HG03103 (cell line): ENCODE data around the gene ORM1.
"Not testable (repeated sequence)": the region's sequence is repeated elsewhere in the genome, so short reads cannot be mapped to it uniquely, and the experiment has no call there.

Source experiments
- ATAC-seq: cut with Tn5 transposase; IDR thresholded peaks from one replicate; pipeline ENCODE4 v1.9.1; 2021; ENCODE audit warnings: low read depth; ENCODE audit not compliant: unreplicated experiment

The ORM1 gene

DNA sequence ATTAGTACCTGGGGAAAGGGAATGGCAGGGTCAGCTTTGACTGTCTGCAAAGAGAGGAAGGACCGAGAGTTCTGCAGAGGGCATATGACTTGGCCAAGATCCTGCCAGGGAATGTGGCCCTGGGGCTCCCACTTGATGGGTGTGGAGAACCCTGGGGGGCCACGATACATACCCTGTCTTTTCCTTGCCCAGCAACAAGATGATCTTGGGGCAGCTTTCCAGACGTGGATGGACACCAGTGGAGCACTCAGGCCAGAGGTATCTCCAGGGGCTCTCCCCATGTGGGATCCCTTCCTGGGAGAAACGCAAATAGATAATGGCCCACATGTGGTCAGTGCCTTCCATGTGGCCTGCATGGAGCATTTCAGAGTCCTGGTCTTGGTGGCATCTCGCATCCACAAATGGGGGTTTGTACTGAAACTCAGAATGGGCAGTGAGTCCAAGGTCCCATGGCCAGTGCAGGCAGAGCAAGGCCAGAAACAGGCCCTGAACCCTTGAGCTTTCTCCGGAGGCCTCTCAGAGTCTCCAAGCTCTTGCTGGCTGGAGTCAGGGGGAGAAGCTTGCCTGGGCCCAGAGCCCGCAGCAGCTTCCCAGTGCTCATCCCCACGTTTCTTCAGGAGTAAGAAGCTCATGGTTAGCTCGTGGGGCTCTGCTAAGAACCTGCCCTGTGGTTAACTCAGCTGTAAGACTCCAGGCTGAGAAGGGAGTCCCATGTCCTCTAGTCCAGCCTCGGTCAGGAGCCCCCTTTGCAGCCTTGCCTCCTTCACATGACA, 18.3 kb upstream of the ORM1 start:
- ATAC-seq = no peak

- ATAC-seq = no peak
These were observed 15.0 kb upstream of the ORM1 start for GRCh38 chr9:114307899-114308267.

- no peak for ATAC-seq
These were observed 14.4 kb upstream of the ORM1 start for GRCh38 chr9:114308361-114308950.

- ATAC-seq = no peak
These were observed 13.8 kb upstream of the ORM1 start for GRCh38 chr9:114309096-114309495.

DNA sequence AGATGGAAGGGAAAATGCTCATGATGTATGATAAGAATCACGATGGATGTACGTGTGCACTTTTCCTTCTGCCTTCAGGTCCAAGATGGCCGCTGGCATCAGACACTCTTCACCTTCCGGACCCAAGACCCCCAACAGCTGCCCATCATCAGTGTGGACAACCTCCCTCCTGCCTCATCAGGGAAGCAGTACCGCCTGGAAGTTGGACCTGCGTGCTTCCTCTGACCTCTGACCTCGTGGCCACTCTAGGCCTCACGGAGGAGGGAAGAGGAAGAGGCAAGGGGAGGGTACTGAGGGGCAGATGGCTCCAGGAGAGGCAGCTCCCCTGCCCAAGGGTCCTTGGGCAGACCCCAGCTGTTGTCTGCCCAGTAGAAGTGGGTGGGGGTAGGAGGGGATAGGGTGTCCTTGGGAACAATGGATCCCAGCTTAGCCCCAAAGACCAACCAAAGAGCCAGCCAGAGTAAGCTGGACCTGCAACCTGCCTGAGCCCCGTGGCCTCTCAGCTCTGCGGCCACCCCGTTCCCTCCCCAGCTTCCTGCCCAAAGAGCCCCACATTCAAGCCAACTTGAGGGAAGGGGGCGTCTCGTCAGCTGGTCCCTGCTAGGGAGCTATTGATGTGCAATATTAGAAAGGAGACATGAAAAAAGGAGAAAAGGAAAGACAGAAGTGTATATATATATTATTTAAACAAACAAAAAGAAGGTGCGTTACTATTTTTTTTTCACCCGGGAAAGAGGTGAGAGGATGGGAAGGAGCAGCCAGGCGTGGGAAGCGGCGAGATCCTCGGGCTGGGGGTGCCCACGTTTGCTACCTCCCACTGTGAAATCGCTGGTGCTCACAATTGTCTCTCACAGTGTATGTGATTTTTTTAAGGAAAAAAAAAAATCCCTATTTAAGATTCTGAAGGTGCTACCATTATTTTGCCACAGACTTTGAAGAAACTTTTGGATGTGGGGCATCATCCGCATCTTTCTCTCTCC, 12.1 kb upstream of the ORM1 start:
- ATAC-seq = no peak

GRCh38 chr9:114311571-114312512, 11.1 kb upstream of the ORM1 start:
- no peak for ATAC-seq

DNA sequence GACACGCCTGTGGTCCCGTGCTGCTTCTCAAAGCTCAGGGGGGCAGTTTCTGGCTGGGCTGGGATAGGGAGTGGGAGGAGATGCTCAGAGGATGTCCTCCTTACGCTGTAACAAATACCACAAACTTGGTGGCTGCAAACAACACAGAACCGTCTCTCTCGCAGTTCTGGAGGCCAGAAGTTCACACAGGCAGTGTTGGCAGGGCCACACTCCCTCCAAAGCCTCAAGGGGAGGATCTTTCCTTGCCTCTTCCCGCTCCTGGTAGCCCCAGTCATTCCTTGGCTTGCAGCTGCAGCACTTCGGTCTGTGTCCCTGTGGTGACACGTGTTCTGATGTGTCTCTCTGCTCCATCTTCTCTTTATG, 10.4 kb upstream of the ORM1 start:
- ATAC-seq = no peak

- ATAC-seq = no peak
These were observed 9.7 kb upstream of the ORM1 start for GRCh38 chr9:114313186-114313585.

- ATAC-seq = no peak
These were observed 8.5 kb upstream of the ORM1 start for GRCh38 chr9:114314256-114314867.

DNA sequence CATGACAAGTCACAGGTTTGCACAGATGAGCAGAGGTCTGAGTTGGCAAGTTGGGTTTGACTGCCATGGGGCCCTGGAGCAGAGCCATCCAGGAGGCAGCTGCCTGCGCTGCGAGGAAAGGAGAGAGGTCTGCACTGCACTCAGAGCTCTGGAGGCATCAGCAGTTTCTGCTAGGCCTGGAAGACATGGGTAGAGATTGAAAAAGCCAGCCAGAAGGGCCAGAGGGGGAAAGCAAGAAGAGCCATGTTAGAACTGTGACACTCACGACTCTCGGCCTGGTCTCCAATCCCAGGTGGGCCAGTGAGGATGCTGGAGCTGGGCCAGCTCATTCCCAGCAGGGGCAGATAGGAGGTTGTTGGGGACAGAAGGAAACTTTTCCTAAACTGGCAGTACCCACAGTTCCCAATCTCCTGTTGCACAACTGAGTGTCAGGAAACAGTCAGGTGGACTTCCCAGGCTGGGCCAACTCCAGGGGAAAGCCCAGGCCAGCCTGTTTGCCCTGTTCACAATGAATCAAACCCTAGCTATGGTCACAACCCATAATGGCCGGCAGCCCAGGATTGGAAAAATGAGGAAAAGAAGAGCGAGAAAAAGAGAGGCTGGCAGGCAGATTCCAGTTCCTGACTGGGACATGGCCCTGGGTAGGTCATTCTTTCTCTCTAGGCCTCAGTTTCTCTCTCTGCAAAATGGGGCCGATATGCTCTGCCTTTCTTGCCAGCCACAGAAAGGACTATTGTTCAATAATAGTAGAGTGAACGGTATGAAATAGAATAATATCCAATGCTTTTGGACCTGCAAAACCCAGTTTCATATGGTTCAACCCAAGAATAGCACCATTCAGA, 7.8 kb upstream of the ORM1 start:
- ATAC-seq = no peak

DNA sequence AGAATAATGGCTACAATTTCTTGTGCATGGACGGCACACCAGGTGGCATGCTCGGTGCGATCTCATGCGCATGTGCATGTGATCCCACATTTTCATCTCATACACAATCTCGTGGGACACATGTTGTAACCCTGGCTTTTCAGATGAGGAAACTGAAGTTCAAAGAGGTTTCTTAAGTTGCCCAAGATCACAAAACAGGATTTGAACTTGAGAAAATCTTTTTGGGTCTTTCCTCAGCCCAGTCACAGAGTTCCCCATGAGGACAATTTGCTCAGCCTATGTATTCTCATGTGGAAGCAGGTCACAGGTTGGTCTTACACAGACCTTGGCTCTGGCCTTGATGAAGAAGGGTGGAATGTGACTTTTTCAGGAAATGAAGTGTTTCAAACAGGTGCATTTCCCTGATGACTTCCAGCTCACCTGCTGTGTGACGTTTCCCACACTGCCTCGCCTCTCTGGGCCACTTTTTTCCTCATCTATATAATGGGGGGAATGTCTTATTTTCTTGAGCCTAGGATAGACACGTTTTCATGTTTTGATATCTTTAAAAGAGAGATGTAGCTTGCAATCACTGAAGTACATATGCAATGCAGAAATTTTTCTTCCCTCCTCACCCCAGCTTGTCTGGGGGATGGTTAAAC, 7.1 kb upstream of the ORM1 start:
- no peak for ATAC-seq

DNA sequence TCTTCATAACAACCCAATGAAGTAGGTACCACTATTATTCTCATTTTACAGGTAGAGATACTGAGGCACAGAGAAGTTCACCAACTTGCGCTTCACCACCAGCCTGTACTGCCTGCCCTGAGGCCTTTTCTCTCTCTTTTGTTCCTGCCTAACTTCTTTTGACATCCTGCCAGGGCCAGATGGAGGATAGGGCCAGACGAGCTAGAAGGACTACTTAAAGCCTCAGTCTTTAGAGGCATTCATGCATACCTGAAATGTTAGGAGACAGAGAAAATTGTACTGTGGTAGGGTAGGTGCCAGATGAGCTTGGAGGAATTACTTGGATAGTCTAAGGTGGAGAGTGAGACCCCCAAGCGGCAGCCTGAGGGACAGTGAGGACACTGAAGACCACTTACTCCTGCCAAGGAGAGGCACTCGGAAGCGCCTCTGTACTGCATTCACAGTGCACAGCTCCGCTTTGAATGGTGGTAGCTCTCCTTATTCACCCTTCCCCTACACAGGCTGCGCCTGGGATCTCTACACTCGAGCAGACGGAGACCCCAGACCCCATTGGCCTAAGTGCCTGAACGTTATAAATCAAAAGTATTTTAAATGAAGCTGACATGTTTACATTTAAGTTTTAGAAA, 6.2 kb upstream of the ORM1 start:
- no peak for ATAC-seq

DNA sequence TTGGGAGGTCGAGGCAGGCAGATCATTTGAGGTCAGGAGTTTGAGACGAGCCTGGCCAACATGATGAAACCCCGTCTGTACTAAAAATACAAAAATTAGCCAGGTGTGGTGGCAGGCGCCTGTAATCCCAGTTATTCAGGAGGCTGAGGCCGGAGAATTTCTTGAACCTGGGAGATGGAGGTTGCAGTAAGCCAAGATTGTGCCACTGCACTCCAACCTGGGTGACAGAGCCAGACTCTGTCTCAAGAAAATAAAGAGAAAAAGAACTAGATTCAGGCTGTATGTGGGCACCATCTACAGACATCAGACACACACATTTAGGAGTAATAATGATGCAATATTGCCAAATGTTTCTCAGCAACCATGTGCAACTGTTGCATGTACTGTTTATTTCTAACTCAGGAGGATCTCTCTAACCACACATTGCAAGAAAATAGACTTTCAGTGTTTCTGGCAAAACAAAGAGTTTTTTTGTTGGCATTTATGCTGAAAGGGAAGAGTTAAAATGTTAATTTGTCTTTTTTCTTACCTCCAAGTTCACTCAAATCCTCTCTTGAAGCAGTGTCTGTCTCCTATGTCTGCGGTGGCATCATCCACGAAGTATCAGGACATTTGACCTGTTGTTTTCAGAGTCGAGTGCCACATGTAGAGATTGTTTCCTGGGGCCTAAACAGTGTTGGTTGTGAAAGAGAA, 5.1 kb upstream of the ORM1 start:
- ATAC-seq = no peak

GRCh38 chr9:114318416-114318815, 4.5 kb upstream of the ORM1 start:
- no peak for ATAC-seq

DNA sequence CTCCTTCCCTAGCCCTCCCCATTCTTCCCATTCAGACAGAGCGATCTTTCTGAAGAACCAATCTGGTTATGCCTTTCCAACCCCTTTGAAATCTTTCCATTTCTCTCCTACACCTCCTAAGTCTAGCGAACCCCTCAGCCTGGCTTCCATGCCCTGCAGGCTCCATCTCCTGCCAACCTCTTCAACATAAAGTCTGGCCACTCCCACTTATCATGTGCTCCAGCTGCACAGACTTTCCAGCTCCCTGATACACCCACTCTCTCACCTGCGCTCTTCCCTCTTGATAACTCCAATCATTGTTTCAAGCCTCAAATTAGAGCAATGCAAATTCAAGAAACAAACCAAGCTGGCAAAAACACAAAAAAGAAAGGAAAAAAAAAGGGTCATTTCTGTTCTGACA, 3.8 kb upstream of the ORM1 start:
- ATAC-seq = no peak

DNA sequence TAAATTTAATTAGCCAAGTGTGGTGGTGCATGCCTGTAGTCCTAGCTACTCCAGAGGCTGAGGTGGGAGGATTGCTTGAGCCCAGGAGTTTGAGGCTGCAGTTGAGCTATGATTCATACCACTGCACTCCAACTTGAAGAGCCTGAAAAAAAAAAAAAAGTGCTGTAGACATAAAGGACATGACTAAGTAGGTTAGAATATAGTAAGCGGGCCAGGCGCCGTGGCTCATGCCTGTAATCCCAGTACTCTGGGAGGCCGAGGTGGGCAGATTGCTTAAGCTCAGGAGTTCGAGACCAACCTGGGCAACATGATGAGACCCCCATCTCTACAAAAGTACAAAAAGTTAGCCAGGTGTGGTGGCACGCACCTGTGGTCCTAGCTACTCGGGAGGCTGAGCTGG, 2.2 kb upstream of the ORM1 start:
- not testable (repeated sequence) for ATAC-seq

- ATAC-seq = no peak
These were observed 1.1 kb upstream of the ORM1 start for GRCh38 chr9:114321759-114322158.
